Thoracic aorta (tissue), 2 donors: ENCODE results near the gene KCTD3. TPM values are rescaled to one million over a fixed set of nuclear protein-coding genes. Genes with fewer than 3 reads are reported as not detected.

Experiments used
- ATAC-seq: fragments of 150-250 bp; one replicate; pipeline ENCODE4 v1.8.0; 2017; ENCODE audit warnings: low read depth; ENCODE audit not compliant: insufficient number of reproducible peaks, low FRiP score
- DNase-seq: peaks from one replicate; pipeline ENCODE4 v3.0.0-alpha.2; 2020; ENCODE audit warnings: low spot score
- H3K27ac ChIP-seq, 2 donors: fragments of 200-600 bp; sonication (generic); 1 replicate in 1 of 2; 2 replicates in 1 of 2; pipeline ENCODE4 v1.5.1; 2016; ENCODE audit warnings: mild to moderate bottlenecking in 2 of 2, moderate library complexity in 2 of 2
- H3K27me3 ChIP-seq: fragments of 200-600 bp; sonication (generic); replicated peaks from 2 replicates; pipeline ENCODE4 v1.6.0; 2016; ENCODE audit warnings: mild to moderate bottlenecking; ENCODE audit not compliant: insufficient read depth
- H3K36me3 ChIP-seq: fragments of 200-600 bp; sonication (generic); one replicate; pipeline ENCODE4 v1.5.1; 2016
- H3K4me1 ChIP-seq, 2 donors: fragments of 200-600 bp; sonication (generic); 1 replicate in 1 of 2; 2 replicates in 1 of 2; pipeline versions ENCODE4 v1.5.1 to v1.6.0; 2016; ENCODE audit warnings: low read depth in 2 of 2, mild to moderate bottlenecking in 1 of 2; ENCODE audit not compliant: control insufficient read depth in 1 of 2
- H3K4me3 ChIP-seq: fragments of 200-600 bp; sonication (generic); 2 replicates; pipeline ENCODE4 v1.5.1; 2016; ENCODE audit warnings: mild to moderate bottlenecking
- H3K9me3 ChIP-seq: fragments of 200-600 bp; sonication (generic); 2 replicates; pipeline ENCODE4 v1.5.1; 2016
- total RNA-seq, 2 donors: library from RNA; depleted of rRNA; stranded (reverse); fragments of >200 nt; gene quantifications; one replicate each; pipeline versions ENCODE4 v1.1.0 to v1.2.3, GENCODE V29; 2016
- TF ChIP-seq, protein P1 (sequence below): fragments of 200-600 bp; sonication (generic); IDR thresholded peaks from one replicate; pipeline ENCODE4 v1.5.1; 2019; ENCODE audit warnings: antibody characterized with exemption

Gene KCTD3
- total RNA-seq, 2 donors from 2014 or later: 31.0 to 50.7 TPM

DNA sequence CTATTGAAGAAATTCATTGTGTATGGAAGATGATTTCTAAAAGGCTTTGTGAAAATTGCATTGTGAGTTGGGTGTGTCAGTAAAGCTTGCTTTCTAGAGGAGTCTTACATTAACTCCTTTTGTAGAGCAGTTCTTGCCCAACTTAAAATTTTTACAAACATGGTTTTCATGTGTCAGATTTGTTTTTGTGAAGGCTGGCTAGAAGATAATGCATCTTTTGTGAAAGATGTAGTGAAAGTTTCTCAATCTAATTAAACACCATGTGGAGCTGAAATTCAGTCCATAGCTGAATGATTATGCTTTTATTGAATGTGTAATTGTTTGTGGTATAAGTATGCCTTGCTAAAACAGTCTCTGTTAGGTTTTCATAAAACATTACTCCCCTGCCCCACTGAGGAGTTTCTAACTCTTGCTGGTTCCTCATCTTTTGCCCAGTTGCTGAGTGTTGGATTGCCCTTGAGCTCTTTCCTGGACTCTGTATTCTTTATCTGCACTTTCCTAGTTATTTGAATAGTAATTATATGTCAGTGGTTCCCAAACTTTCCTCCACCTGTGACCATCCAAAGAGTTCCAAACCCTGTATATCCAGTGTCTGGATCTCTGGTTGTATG is 38.0 kb downstream of the KCTD3 start:
- TF ChIP-seq, protein P1, sequence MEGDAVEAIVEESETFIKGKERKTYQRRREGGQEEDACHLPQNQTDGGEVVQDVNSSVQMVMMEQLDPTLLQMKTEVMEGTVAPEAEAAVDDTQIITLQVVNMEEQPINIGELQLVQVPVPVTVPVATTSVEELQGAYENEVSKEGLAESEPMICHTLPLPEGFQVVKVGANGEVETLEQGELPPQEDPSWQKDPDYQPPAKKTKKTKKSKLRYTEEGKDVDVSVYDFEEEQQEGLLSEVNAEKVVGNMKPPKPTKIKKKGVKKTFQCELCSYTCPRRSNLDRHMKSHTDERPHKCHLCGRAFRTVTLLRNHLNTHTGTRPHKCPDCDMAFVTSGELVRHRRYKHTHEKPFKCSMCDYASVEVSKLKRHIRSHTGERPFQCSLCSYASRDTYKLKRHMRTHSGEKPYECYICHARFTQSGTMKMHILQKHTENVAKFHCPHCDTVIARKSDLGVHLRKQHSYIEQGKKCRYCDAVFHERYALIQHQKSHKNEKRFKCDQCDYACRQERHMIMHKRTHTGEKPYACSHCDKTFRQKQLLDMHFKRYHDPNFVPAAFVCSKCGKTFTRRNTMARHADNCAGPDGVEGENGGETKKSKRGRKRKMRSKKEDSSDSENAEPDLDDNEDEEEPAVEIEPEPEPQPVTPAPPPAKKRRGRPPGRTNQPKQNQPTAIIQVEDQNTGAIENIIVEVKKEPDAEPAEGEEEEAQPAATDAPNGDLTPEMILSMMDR: no peak
- Histone ChIP-seq H3K4me1 (peaks cover 0 to 7% of the 10 kb centered on the region in 2 donors), H3K4me3 (no peak overlapping the region), H3K27ac (no peak overlapping the region), H3K27me3 (no peaks in the 10 kb centered on the region), H3K9me3 (no peaks in the 10 kb centered on the region), H3K36me3 (peaks cover 3% of the 10 kb centered on the region)
- DNase-seq (no peak), ATAC-seq (no peak)

DNA sequence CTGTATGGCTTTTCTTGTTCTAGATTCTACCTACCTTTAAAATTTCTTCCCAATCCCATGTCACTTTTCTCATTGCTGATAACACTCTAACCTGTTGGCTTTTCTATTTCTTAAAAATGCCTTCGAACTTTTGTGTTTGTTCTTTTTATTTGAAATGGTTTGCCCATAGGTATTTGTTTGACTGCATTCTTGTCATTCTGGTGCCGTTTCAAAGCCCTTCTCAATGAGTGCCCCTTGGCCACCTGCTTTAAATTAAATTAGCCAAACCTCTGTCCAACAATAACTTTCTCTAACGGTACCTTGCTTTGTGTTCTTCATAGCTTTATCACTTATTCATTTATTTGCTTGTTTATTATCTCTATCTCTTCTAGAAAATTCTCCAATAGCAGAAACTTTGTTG is 38.9 kb downstream of the KCTD3 start:
- Histone ChIP-seq H3K27me3 (no peaks in the 10 kb centered on the region), H3K27ac (no peak overlapping the region), H3K4me3 (no peak overlapping the region), H3K9me3 (no peaks in the 10 kb centered on the region), H3K36me3 (peaks cover 3% of the 10 kb centered on the region), H3K4me1 (peaks cover 0 to 7% of the 10 kb centered on the region in 2 donors)
- DNase-seq (no peak), ATAC-seq (no peak)
- TF ChIP-seq, protein P1: no peak

DNA sequence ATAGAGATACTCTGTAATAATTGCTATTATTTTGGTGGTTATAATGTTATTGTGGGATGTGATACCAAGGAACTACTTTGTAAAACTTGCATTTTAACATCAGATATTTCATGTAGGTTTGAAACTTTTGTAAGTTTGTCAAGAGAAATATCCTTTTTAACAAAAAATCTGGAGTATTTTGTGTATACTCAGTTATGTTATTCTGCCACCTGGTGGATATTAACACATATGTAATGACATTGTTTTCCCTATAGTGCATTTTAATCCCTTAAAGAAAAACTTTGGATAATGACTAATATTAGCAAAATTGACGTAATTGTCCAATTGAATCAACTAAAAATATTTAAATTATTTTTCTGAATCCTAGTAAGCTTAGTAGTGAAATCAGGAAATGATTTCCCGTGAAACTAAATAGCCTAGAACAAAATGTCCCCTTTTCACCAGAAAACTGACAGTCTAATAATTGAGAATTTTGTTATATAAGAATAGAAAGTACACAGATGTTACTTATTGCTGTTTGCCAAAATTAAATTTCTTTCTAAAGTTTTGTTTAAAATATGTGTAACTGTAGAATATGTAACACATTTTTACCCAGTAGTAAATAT is 39.6 kb downstream of the KCTD3 start:
- Histone ChIP-seq H3K27me3 (no peaks in the 10 kb centered on the region), H3K36me3 (peaks cover 2% of the 10 kb centered on the region), H3K4me1 (peaks cover 0 to 7% of the 10 kb centered on the region in 2 donors), H3K9me3 (no peaks in the 10 kb centered on the region), H3K27ac (no peak overlapping the region), H3K4me3 (no peak overlapping the region)
- TF ChIP-seq, protein P1: peak; percentile 41
- DNase-seq: no peak
- no peak for ATAC-seq

DNA sequence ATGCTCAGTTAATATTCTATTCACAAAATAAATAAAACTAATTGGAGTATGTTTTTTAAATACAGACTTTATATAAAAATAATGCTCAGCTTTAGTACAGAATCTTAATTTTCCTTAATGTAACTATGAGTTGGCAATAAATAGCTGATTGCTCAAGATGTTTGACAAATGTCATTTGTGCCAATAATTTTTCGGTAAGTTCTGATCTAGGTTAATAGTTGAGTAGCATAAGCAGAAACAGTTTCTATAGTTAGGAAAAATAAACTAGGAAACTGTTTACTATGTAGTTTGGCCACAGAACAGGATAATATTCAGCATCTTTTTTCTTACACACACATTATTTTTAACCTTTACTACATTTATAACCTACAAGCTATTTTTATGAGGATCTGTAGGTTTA is 40.3 kb downstream of the KCTD3 start:
- Histone ChIP-seq H3K9me3 (no peaks in the 10 kb centered on the region), H3K27me3 (no peaks in the 10 kb centered on the region), H3K4me3 (no peak overlapping the region), H3K27ac (no peak overlapping the region), H3K36me3 (no peaks in the 10 kb centered on the region), H3K4me1 (peaks cover 7 to 14% of the 10 kb centered on the region in 2 donors)
- ATAC-seq (no peak), DNase-seq (no peak)
- TF ChIP-seq, protein P1: no peak

DNA sequence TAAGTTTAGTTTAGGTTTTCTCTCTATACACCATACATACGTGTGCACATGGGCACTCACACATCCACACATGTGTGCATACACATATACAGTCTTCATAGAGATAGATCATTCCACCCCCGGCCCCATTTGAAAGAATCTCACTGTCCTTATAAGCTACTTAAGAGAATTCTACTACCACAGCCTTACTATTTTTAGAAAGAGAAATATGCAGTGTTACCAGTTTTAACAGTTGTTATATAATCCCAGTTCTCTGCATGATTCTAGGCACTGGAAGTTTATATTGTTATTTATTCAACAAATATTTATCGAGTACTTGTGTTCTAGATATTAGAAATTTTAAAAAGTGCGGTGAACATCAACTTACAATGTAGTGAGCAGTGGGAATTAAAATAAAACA is 41.5 kb downstream of the KCTD3 start:
- no peak overlapping the region for H3K4me3 ChIP-seq
- DNase-seq (no peak), ATAC-seq (no peak)
- no peaks in the 10 kb centered on the region for H3K27me3 ChIP-seq
- H3K9me3 ChIP-seq: no peaks in the 10 kb centered on the region
- no peak overlapping the region for H3K27ac ChIP-seq
- H3K36me3 ChIP-seq: no peaks in the 10 kb centered on the region
- TF ChIP-seq, protein P1: no peak
- H3K4me1 ChIP-seq: peaks cover 10 to 25% of the 10 kb centered on the region in 2 donors
